LNCaP clone FGC (cell line): ENCODE data around the gene MAML3.
A peak's percentile ranks its signal among the peaks of the same experiment; 100 is the strongest.

ENCODE experiments used
- DNase-seq: peaks from one replicate; pipeline ENCODE4 v3.0.0-alpha.2; 2011; ENCODE audit warnings: low read depth
- H3K4me3 ChIP-seq: 2 replicates; pipeline ENCODE4 v1.5.1; 2011; ENCODE audit warnings: mild to moderate bottlenecking, low read depth, low read length, control low read depth
- TF ChIP-seq, protein P1 (sequence below): IDR thresholded peaks from 2 replicates; pipeline ENCODE4 v1.5.1; 2012; ENCODE audit warnings: mild to moderate bottlenecking; ENCODE audit not compliant: control insufficient read depth, insufficient read depth; ENCODE audit errors: extremely low read depth

Gene MAML3

DNA sequence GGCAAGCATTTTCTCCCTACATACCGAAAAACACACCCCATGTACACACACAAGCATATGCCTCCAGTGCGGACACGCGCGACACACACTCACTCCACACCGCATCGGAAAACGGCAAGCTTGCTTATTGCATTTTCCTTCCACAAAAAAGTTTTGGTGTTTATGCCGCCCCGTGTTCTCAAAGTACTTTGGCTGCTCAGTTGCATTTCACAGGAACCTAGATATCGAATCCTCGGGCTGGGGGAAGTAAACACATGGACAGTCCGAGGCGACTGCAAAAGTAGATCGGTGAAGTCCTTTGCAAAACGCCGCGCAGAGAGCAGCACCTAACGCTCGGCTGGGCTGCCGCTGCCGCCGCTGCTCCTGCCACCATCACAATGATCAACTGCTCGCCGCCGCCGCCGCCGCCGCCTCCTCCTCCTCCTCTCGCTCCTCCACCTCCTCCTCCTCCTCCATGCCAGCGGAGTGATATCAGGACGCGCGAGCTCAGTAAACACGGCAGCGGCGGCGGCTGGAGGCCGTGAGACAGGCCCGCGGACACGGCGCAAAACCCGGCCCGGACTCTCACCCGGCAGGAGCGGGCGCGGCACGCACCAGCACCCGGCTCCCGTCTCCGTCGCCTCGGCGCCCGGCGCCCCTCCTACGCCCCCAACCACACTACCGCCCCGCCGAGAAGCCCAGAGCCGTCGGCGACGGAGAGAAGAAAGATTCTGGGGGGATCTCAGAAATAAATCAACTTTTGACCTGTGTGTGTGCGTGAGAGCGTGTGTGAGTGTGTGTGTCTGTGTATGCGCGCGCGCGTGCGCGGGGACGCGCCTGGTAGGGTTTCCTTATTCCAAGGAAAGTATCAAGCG is at the start of gene MAML3:
MAML3 (minus strand) TSS at position 467 of the 854 bp plus-strand sequence. CDS start 857 bp downstream, outside the sequence.
- H3K4me3 ChIP-seq, result peak within 1 kb of the TSS; percentile 64
- DNase-seq, result peak; percentile 90
- TF ChIP-seq, protein P1, sequence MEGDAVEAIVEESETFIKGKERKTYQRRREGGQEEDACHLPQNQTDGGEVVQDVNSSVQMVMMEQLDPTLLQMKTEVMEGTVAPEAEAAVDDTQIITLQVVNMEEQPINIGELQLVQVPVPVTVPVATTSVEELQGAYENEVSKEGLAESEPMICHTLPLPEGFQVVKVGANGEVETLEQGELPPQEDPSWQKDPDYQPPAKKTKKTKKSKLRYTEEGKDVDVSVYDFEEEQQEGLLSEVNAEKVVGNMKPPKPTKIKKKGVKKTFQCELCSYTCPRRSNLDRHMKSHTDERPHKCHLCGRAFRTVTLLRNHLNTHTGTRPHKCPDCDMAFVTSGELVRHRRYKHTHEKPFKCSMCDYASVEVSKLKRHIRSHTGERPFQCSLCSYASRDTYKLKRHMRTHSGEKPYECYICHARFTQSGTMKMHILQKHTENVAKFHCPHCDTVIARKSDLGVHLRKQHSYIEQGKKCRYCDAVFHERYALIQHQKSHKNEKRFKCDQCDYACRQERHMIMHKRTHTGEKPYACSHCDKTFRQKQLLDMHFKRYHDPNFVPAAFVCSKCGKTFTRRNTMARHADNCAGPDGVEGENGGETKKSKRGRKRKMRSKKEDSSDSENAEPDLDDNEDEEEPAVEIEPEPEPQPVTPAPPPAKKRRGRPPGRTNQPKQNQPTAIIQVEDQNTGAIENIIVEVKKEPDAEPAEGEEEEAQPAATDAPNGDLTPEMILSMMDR, result no peak

DNA sequence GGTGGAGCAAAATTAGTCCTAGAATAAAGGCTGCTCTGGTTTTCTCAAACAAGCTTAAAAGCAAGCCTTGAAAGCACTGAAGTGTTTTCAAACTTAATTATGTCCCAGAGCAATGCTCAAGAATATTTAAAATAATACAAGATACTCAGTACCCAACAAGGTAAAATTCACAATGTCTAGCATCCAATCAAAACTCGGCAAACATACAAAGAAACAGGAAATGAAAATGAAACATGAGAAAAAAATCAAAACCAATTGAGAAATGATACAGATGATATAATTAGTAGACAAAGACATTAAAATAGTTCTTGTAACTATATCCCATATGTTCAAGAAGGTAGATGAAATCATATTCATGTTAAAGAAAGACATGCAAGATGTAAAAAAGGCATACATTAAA is 45.0 kb upstream of the MAML3 start:
- H3K4me3 ChIP-seq, result no peak overlapping the region
- TF ChIP-seq, protein P1, result no peak
- DNase-seq, result no peak

DNA sequence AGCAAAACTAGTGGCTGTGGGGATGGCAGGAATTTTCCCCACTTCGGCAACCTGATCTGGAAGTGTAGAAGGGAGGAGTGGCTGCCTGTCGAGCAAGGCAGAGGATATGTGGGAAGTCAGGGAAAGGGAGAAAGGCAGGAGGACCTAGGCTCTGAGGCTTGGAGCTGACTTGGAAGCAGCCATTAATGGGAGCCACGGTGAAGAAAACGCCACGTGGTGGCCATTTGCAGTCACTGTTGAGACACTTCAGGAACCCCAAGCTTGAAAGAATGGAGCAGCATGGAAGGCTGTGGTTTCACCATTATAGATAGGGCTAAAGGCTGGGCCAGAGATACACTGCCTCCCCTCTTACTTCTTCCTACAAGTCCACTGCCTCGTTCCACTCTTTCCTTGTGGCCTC is 41.8 kb upstream of the MAML3 start:
- TF ChIP-seq, protein P1, result no peak
- no peak for DNase-seq
- H3K4me3 ChIP-seq, result no peak overlapping the region

DNA sequence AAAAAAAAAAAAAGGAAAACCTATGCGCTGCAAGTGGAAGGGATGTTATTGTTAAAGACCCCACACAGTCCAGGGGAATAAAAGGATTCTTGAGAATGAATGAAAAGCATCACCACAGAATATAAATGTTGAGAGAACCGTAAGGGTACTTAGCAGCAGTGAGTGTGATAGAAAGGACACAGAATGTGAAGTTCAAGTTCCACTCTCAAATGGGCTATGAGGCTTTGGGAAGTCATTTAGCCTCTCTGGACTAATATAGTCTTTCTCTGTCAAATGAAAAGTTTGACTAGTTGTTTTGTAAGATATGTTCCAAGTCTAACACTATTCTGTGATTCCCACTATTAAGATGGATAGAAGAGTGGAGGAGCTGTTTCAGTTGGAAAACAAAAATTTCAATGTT is 35.8 kb upstream of the MAML3 start:
- H3K4me3 ChIP-seq, result no peak overlapping the region
- no peak for DNase-seq
- TF ChIP-seq, protein P1, result no peak

DNA sequence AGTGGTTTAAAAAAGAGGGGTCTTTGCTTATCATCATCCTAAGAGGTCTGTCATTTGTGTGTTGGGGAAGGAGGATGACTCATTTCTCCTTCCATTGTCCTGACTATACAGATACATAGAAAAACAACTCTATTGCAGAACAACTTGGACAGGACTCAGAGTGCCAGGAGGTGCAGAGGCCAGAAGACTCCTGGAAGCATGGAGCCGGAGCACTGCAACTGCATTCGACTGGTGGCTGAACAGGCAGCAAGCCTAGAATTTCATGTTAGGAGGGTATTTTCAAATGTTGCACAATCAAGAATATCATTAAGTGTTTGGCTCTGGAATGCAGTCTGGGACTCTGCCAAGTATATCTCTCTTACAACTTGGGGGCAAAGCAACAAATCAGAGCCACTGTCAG is 35.0 kb upstream of the MAML3 start:
- DNase-seq, result no peak
- TF ChIP-seq, protein P1, result no peak
- no peak overlapping the region for H3K4me3 ChIP-seq

DNA sequence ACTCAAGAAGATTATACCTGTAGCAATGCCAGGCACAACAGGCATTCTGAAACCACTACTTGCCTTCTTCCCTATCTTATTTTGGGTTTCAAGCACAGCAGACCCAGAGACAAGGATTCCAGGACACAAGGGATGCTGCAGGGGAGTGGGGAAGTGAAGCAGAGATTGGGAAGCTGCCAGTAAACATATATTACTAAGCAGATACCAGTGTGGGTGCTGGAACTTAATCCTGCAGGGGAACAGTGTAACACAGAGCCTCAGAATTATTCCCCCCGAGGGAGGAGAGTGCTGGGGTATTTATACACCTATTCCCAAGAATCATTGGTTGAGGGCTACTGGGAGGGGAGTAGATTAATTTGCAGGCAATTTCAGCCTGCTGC is 33.3 kb upstream of the MAML3 start:
- TF ChIP-seq, protein P1, result no peak
- no peak overlapping the region for H3K4me3 ChIP-seq
- no peak for DNase-seq
